OCI-LY1 (cell line): ENCODE measurements around the gene LRP1-AS.

Source experiments
- H2AFZ ChIP-seq: fragments of 200-600 bp; sonication (generic), shearing (Covaris generic); 2 replicates; pipeline ENCODE4 v1.6.0; 2014; ENCODE audit warnings: antibody characterized with exemption, mild to moderate bottlenecking, low read length
- H3F3A ChIP-seq: fragments of 200-600 bp; sonication (generic), shearing (Covaris generic); 2 replicates; pipeline ENCODE4 v1.6.0; 2014; ENCODE audit warnings: mild to moderate bottlenecking, antibody characterized with exemption, low read length, moderate library complexity; ENCODE audit not compliant: insufficient read depth
- H3K27ac ChIP-seq: fragments of 200-600 bp; sonication (generic); 2 replicates; pipeline ENCODE4 v1.5.1; 2014; ENCODE audit warnings: low read length, mixed run types, mild to moderate bottlenecking, low read depth; ENCODE audit not compliant: poor library complexity, severe bottlenecking
- H3K27me3 ChIP-seq: fragments of 200-600 bp; sonication (generic); 2 replicates; pipeline ENCODE4 v1.6.0; 2014; ENCODE audit warnings: antibody characterized with exemption, mild to moderate bottlenecking, low read length, moderate library complexity; ENCODE audit not compliant: insufficient read depth
- H3K36me3 ChIP-seq: fragments of 200-600 bp; sonication (generic); 2 replicates; pipeline ENCODE4 v1.6.1; 2014; ENCODE audit warnings: mild to moderate bottlenecking, antibody characterized with exemption, low read length, moderate library complexity, mixed read lengths; ENCODE audit not compliant: insufficient read depth
- H3K4me1 ChIP-seq: fragments of 200-600 bp; sonication (generic); 2 replicates; pipeline ENCODE4 v1.5.1; 2014; ENCODE audit warnings: mild to moderate bottlenecking, low read length, moderate library complexity; ENCODE audit not compliant: insufficient read depth, severe bottlenecking
- H3K4me2 ChIP-seq: fragments of 200-600 bp; sonication (generic), shearing (Covaris generic); 2 replicates; pipeline ENCODE4 v1.6.1; 2014; ENCODE audit warnings: low read length
- H3K4me3 ChIP-seq: fragments of 200-600 bp; sonication (generic); 2 replicates; pipeline ENCODE4 v1.5.1; 2014; ENCODE audit warnings: low read length, low read depth, mild to moderate bottlenecking, mixed read lengths; ENCODE audit not compliant: poor library complexity, severe bottlenecking
- H3K79me2 ChIP-seq: fragments of 200-600 bp; shearing (Covaris generic); 2 replicates; pipeline ENCODE4 v1.6.1; 2016; ENCODE audit warnings: mixed run types, low read length, mixed read lengths; ENCODE audit not compliant: insufficient read depth
- H3K9ac ChIP-seq: fragments of 200-600 bp; sonication (generic), shearing (Covaris generic); 2 replicates; pipeline ENCODE4 v1.6.1; 2014; ENCODE audit warnings: mild to moderate bottlenecking, low read length, mixed read lengths
- H3K9me2 ChIP-seq: fragments of 200-600 bp; sonication (generic), shearing (Covaris generic); 2 replicates; pipeline ENCODE4 v1.6.1; 2014; ENCODE audit warnings: low read depth, mild to moderate bottlenecking, low read length, mixed read lengths
- H3K9me3 ChIP-seq: fragments of 200-600 bp; shearing (Covaris generic); 2 replicates; pipeline ENCODE4 v1.6.1; 2014; ENCODE audit warnings: low read length, mixed read lengths
- H4K20me1 ChIP-seq: fragments of 200-600 bp; sonication (generic), shearing (Covaris generic); 2 replicates; pipeline ENCODE4 v1.6.0; 2016; ENCODE audit warnings: mild to moderate bottlenecking, low read length; ENCODE audit not compliant: insufficient read depth
- CTCF ChIP-seq: fragments of 200-600 bp; sonication (generic), shearing (Covaris generic); IDR thresholded peaks from 2 replicates; pipeline ENCODE4 v1.5.1; 2017; ENCODE audit warnings: mild to moderate bottlenecking, antibody characterized with exemption, low read length, moderate library complexity, mixed read lengths
- EZH2 ChIP-seq: fragments of 200-600 bp; sonication (generic), shearing (Covaris generic); IDR thresholded peaks from 2 replicates; pipeline ENCODE4 v1.8.0; 2017; ENCODE audit warnings: borderline replicate concordance, mixed run types, mild to moderate bottlenecking, antibody characterized with exemption, low read length, moderate library complexity, mixed read lengths

LRP1-AS gene

GRCh38 chr12:57134949-57135348 is 12.5 kb downstream of the LRP1-AS start:
- Histone ChIP-seq H2AFZ (no peak overlapping the region), H3K9me3 (no peaks in the 10 kb centered on the region), H3K9ac (no peak overlapping the region), H3K4me3 (no peak overlapping the region), H3K79me2 (no peaks in the 10 kb centered on the region), H3K9me2 (no peaks in the 10 kb centered on the region), H3K27me3 (0 out of 2 replicates have a peak, but pooled peaks cover 4% of the 10 kb centered on the region), H4K20me1 (no peaks in the 10 kb centered on the region), H3K27ac (no peak overlapping the region), H3K36me3 (no peaks in the 10 kb centered on the region), H3K4me1 (no peaks in the 10 kb centered on the region), H3K4me2 (no peak overlapping the region), H3F3A (no peaks in the 10 kb centered on the region)
- TF ChIP-seq CTCF, result no peak
- no peak for TF ChIP-seq EZH2

- Histone ChIP-seq H3K27ac (no peak overlapping the region), H2AFZ (no peak overlapping the region), H3K36me3 (no peaks in the 10 kb centered on the region), H3K4me2 (no peak overlapping the region), H3K9me2 (no peaks in the 10 kb centered on the region), H3F3A (no peaks in the 10 kb centered on the region), H3K9ac (no peak overlapping the region), H4K20me1 (no peaks in the 10 kb centered on the region), H3K9me3 (no peaks in the 10 kb centered on the region), H3K79me2 (no peaks in the 10 kb centered on the region), H3K4me1 (no peaks in the 10 kb centered on the region), H3K4me3 (no peak overlapping the region), H3K27me3 (0 out of 2 replicates have a peak, but pooled peaks cover 4% of the 10 kb centered on the region)
- TF ChIP-seq EZH2 (no peak), CTCF (no peak)
These were observed 13.5 kb downstream of the LRP1-AS start for GRCh38 chr12:57133916-57134315.

- H3K36me3 ChIP-seq, result no peaks in the 10 kb centered on the region
- H3K27ac ChIP-seq, result no peak overlapping the region
- no peaks in the 10 kb centered on the region for H3K79me2 ChIP-seq
- H3K4me2 ChIP-seq, result no peak overlapping the region
- no peak overlapping the region for H3K9ac ChIP-seq
- no peaks in the 10 kb centered on the region for H3K9me3 ChIP-seq
- peaks cover under 1% of the 10 kb centered on the region for H3K4me1 ChIP-seq
- 0 out of 2 replicates have a peak, but pooled peaks cover 4% of the 10 kb centered on the region for H3K27me3 ChIP-seq
- no peak overlapping the region for H3K4me3 ChIP-seq
- H2AFZ ChIP-seq, result no peak overlapping the region
- H3K9me2 ChIP-seq, result no peaks in the 10 kb centered on the region
- TF ChIP-seq EZH2, result no peak
- TF ChIP-seq CTCF, result no peak
- no peaks in the 10 kb centered on the region for H3F3A ChIP-seq
- H4K20me1 ChIP-seq, result no peaks in the 10 kb centered on the region
These were observed 14.3 kb downstream of the LRP1-AS start for GRCh38 chr12:57133013-57133569.
